ENCODE results near the gene ZP3. TPM values are rescaled to one million over a fixed set of nuclear protein-coding genes. Genes with fewer than 3 reads are reported as not detected.
"Not testable (repeated sequence)": the region's sequence is repeated elsewhere in the genome, so short reads cannot be mapped to it uniquely, and the experiment has no call there.

ZP3 gene
- total and polyA plus RNA-seq, 9 donors, result 0.49 to 15.0 (median 1.6) TPM

DNA sequence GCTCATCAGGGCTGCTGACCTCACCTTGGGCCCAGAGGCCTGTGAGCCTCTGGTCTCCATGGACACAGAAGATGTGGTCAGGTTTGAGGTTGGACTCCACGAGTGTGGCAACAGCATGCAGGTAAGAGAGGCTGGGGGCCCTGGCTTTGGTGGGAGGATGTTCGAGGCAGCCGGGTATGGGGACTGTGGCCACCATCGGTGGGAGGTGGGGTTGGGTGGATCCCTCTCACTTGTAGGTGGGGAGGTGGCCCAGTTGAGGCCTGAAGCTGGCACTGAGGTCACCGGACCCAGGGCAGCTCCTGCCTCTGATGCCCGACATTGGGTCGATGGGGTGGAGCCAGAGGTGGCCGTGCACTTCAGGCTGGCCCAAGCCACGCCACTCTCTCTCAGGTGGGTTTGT, 406 bp downstream of the ZP3 start:
- no peak for DNase-seq
- no peak overlapping the region for H3K27ac ChIP-seq (ENCODE audit: low read length)
- peaks cover 3% of the 10 kb centered on the region for H3K4me1 ChIP-seq (ENCODE audit: control insufficient read depth, insufficient read depth, low read length)
- H3K4me3 ChIP-seq (ENCODE audit: low read length), result no peak overlapping the region
- H3K9me3 ChIP-seq (replicated peaks; ENCODE audit: control insufficient read depth, low read depth, low read length), result peaks cover under 1% of the 10 kb centered on the region
- H3K36me3 ChIP-seq (ENCODE audit: control insufficient read depth, insufficient read depth, low read length), result no peaks in the 10 kb centered on the region
- H3K27me3 ChIP-seq (ENCODE audit: control insufficient read depth, insufficient read depth, low read length), result peaks cover 2% of the 10 kb centered on the region
- 96% methylated on average over 8 of the region's 9 CpGs for WGBS (ENCODE audit: insufficient coverage)

- H3K36me3 ChIP-seq (ENCODE audit: control insufficient read depth, insufficient read depth, low read length); H3K4me3 ChIP-seq (ENCODE audit: low read length); H3K4me1 ChIP-seq (ENCODE audit: control insufficient read depth, insufficient read depth, low read length); H3K27me3 ChIP-seq (ENCODE audit: control insufficient read depth, insufficient read depth, low read length); DNase-seq; H3K9me3 ChIP-seq (replicated peaks; ENCODE audit: control insufficient read depth, low read depth, low read length); H3K27ac ChIP-seq (ENCODE audit: low read length): not testable (repeated sequence)
- no CpG with 5 or more reads among the region's 4 CpGs for WGBS (ENCODE audit: insufficient coverage)
Measured at GRCh38 chr7:76425558-76425957, 808 bp downstream of the ZP3 start.

DNA sequence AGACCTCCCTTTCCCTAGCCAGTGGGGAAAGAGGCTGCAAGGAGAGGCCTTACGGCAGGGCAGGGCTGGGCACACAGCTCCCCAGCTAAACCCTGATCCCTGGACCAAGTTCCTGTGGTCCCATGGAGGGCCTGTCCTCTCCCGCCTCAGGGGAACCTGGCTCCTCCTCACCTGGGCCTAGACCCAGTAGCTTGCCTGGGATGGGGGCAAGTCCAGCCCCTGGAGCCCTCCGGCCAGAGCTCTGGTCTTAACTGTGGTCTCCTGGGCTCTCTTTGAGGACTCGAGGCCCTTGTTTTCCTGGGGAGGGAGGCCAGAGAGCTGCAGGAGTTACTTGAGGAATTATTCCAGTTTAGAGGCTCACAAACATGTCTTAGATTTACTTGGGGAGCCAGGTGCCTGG, 1.5 kb downstream of the ZP3 start:
- 74% methylated on average over 4 of the region's 4 CpGs for WGBS (ENCODE audit: insufficient coverage)
- Histone ChIP-seq H3K27ac (ENCODE audit: low read length) (no peak overlapping the region), H3K4me3 (ENCODE audit: low read length) (no peak overlapping the region), H3K9me3 (replicated peaks; ENCODE audit: control insufficient read depth, low read depth, low read length) (no peaks in the 10 kb centered on the region), H3K27me3 (ENCODE audit: control insufficient read depth, insufficient read depth, low read length) (peaks cover 2% of the 10 kb centered on the region), H3K4me1 (ENCODE audit: control insufficient read depth, insufficient read depth, low read length) (peaks cover 3% of the 10 kb centered on the region), H3K36me3 (ENCODE audit: control insufficient read depth, insufficient read depth, low read length) (no peaks in the 10 kb centered on the region)
- no peak for DNase-seq

DNA sequence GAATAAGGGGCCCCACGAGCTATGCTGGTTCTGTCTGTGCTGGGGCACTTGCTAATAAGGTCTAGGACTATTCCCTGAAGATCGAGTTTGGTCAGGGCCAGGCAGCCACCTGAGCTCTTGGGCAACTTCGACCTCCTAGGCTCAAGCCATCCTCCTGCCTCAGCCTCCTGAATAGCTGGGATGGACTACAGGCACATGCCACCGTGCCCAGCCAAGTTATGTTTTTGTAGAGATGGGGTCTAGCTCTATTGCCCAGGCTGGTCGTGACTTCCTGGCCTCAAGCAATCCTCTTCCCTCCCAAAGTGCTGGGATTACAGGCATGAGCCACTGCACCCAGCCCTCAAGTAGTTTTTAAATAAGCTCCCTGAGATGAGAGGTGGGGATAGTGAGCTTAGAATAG, 2.9 kb downstream of the ZP3 start:
- H3K4me1 ChIP-seq (ENCODE audit: control insufficient read depth, insufficient read depth, low read length), result peaks cover 3% of the 10 kb centered on the region
- H3K27me3 ChIP-seq (ENCODE audit: control insufficient read depth, insufficient read depth, low read length), result peaks cover 2% of the 10 kb centered on the region
- no peak for DNase-seq
- H3K36me3 ChIP-seq (ENCODE audit: control insufficient read depth, insufficient read depth, low read length), result no peaks in the 10 kb centered on the region
- H3K4me3 ChIP-seq (ENCODE audit: low read length), result no peak overlapping the region
- WGBS (ENCODE audit: insufficient coverage), result 90% methylated on average over 2 of the region's 5 CpGs
- no peak overlapping the region for H3K27ac ChIP-seq (ENCODE audit: low read length)
- H3K9me3 ChIP-seq (replicated peaks; ENCODE audit: control insufficient read depth, low read depth, low read length), result no peaks in the 10 kb centered on the region

GRCh38 chr7:76428149-76428823, 3.5 kb downstream of the ZP3 start:
- WGBS (ENCODE audit: insufficient coverage), result 69% methylated on average over 6 of the region's 13 CpGs
- no peak overlapping the region for H3K4me3 ChIP-seq (ENCODE audit: low read length)
- H3K27me3 ChIP-seq (ENCODE audit: control insufficient read depth, insufficient read depth, low read length), result no peaks in the 10 kb centered on the region
- H3K36me3 ChIP-seq (ENCODE audit: control insufficient read depth, insufficient read depth, low read length), result no peaks in the 10 kb centered on the region
- no peak for DNase-seq
- H3K9me3 ChIP-seq (replicated peaks; ENCODE audit: control insufficient read depth, low read depth, low read length), result no peaks in the 10 kb centered on the region
- peaks cover 3% of the 10 kb centered on the region for H3K4me1 ChIP-seq (ENCODE audit: control insufficient read depth, insufficient read depth, low read length)
- H3K27ac ChIP-seq (ENCODE audit: low read length), result no peak overlapping the region

DNA sequence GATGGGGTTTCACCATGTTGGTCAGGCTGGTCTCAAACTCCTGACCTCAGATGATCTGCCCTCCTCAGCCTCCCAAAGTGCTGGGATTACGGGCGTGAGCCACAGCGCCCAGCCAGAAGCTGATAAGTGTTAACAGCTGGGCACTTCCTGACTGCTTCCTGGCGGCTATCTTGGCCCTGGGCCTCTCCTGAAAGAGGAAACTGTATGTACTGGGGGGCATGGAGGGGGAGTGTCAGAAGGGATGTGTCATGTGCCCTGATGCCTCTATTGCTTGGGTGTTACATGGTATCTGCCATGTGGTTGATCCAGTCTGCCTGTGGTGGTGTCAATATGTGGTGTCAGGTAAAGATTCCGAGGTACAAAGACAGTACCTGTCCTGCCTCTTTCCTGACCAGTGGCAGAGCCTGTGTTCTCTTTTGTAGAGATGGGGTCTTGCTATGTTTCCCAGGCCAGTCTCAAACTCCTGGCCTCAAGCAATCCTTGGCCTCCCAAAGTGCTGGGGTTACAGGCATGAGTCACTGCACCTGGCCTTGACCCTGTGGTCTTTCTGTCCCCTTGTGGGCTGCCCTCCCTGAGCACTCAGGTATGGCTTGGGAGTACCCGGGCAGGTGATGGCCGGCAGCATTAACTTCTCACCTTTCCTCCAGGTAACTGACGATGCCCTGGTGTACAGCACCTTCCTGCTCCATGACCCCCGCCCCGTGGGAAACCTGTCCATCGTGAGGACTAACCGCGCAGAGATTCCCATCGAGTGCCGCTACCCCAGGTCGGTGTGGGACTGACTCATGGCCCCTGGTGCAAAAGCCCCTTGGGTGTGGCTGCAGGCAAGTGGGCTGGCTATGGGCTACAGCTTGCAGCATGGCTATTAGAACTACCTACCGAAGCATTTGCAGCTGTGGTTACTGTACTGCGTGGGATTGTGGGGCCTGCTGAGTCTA, 4.4 kb downstream of the ZP3 start:
- no peaks in the 10 kb centered on the region for H3K9me3 ChIP-seq (replicated peaks; ENCODE audit: control insufficient read depth, low read depth, low read length)
- H3K36me3 ChIP-seq (ENCODE audit: control insufficient read depth, insufficient read depth, low read length), result no peaks in the 10 kb centered on the region
- H3K4me1 ChIP-seq (ENCODE audit: control insufficient read depth, insufficient read depth, low read length), result peaks cover 3% of the 10 kb centered on the region
- no peaks in the 10 kb centered on the region for H3K27me3 ChIP-seq (ENCODE audit: control insufficient read depth, insufficient read depth, low read length)
- WGBS (ENCODE audit: insufficient coverage), result 74% methylated on average over 18 of the region's 18 CpGs
- H3K4me3 ChIP-seq (ENCODE audit: low read length), result no peak overlapping the region
- DNase-seq, result peak; percentile 67
- no peak overlapping the region for H3K27ac ChIP-seq (ENCODE audit: low read length)

DNA sequence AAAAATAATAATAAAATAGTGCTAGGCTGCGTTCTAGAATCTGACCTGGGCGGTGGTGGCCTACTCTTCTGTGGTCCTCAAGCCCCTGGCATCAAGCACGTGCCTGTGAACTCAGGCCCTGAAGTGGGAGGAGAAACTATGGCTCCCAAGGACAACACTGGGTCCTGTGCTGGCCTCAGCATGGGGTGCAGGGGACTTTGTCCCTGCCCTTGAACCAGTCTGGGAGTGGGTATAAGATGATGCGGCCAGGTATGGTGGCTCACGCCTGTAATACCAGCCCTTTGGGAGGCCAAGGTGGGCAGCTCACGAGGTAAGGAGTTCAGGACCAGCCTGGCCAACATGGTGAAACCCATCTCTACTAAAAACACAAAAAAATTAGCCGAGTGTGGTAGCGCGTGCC, 5.5 kb downstream of the ZP3 start:
- Histone ChIP-seq H3K27ac (ENCODE audit: low read length) (no peak overlapping the region), H3K36me3 (ENCODE audit: control insufficient read depth, insufficient read depth, low read length) (no peaks in the 10 kb centered on the region), H3K9me3 (replicated peaks; ENCODE audit: control insufficient read depth, low read depth, low read length) (no peaks in the 10 kb centered on the region), H3K27me3 (ENCODE audit: control insufficient read depth, insufficient read depth, low read length) (no peaks in the 10 kb centered on the region), H3K4me3 (ENCODE audit: low read length) (no peak overlapping the region), H3K4me1 (ENCODE audit: control insufficient read depth, insufficient read depth, low read length) (peaks cover 3% of the 10 kb centered on the region)
- DNase-seq, result no peak
- 94% methylated on average over 8 of the region's 9 CpGs for WGBS (ENCODE audit: insufficient coverage)

DNA sequence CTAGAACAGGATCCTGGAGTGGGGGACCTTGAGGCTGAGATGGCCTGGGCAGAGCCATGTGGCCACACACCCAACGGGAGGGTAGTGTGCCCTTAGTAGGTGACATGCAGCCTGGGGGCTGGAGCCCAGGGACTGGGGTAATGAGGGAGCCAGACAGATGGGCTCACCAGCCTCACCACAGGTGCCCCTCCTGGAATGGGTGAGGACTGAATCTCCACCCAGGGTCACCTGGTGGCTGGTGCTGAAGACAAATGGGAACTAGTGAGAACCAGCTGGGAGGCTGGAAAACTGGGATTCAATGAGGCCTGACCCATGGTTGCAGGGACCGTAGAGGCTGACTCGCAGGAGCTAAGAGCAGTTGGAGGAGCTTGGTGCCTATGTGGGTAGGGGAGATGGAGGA, 6.1 kb downstream of the ZP3 start:
- Histone ChIP-seq H3K36me3 (ENCODE audit: control insufficient read depth, insufficient read depth, low read length) (no peaks in the 10 kb centered on the region), H3K27me3 (ENCODE audit: control insufficient read depth, insufficient read depth, low read length) (no peaks in the 10 kb centered on the region), H3K4me3 (ENCODE audit: low read length) (no peak overlapping the region), H3K4me1 (ENCODE audit: control insufficient read depth, insufficient read depth, low read length) (peaks cover 3% of the 10 kb centered on the region), H3K9me3 (replicated peaks; ENCODE audit: control insufficient read depth, low read depth, low read length) (no peaks in the 10 kb centered on the region), H3K27ac (ENCODE audit: low read length) (no peak overlapping the region)
- DNase-seq, result no peak
- 87% methylated on average over 3 of the region's 3 CpGs for WGBS (ENCODE audit: insufficient coverage)

DNA sequence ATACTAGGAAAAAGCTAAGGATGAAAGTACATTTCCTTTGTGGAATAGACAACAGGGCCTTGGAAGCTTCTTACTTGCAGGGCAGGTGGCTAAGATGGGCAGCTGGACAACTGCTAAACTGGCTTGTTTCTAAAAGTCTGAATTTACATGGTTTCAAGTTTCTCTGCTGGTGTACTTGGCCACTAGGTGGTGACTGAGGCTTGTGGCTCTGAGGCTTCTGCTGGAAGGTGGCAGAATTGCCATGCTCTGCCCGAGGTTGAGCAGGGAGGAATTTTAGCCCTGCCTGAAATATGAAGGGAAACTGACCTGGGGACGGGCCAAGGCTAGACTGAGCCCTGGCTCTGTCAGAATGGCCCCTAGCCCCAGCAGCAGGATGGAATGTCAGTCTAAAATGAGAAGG, 13.1 kb downstream of the ZP3 start:
- not testable (repeated sequence) for H3K27ac ChIP-seq (ENCODE audit: low read length); H3K36me3 ChIP-seq (ENCODE audit: control insufficient read depth, insufficient read depth, low read length); H3K4me1 ChIP-seq (ENCODE audit: control insufficient read depth, insufficient read depth, low read length); H3K4me3 ChIP-seq (ENCODE audit: low read length); H3K27me3 ChIP-seq (ENCODE audit: control insufficient read depth, insufficient read depth, low read length); H3K9me3 ChIP-seq (replicated peaks; ENCODE audit: control insufficient read depth, low read depth, low read length)
- DNase-seq, result peak; percentile 74
- no CpG with 5 or more reads among the region's 2 CpGs for WGBS (ENCODE audit: insufficient coverage)

DNA sequence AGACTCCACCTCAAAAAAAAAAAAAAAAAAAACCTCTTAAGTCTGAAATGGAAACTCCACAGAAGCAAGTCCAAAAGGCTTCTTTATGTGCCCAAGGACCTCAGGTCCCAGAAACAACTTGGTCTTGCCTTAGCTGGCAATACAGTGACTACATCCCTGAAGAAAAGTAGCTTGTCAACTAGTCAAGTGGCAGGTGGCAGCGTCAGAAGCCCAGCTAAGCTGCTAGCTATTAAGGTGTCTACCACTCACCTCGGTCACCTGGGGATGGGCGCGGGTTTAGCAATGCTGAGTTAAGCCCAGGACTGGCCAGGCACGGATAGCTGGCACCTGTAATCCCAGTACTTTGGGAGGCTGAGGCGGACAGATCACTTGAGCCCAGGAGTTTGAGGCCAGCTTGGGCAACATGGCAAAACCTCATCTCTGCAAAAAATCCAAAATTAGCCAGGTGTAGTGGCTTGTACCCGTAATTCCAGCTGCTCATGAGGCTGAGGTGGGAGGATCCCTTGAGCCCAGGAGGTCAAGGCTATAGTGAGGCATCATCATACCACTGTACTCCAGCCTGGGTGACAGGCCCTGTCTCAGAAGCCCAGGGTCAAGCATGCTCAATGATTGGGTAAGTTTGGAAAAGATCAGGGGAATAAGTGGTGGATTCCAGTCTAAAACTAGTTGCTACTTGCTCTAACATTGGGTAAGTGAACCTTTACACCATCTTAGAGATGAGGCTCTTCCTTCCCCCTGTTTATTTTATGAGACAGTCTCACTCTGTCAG, 14.6 kb downstream of the ZP3 start:
- no CpG with 5 or more reads among the region's 7 CpGs for WGBS (ENCODE audit: insufficient coverage)
- DNase-seq; H3K4me3 ChIP-seq (ENCODE audit: low read length); H3K27me3 ChIP-seq (ENCODE audit: control insufficient read depth, insufficient read depth, low read length); H3K4me1 ChIP-seq (ENCODE audit: control insufficient read depth, insufficient read depth, low read length); H3K9me3 ChIP-seq (replicated peaks; ENCODE audit: control insufficient read depth, low read depth, low read length); H3K27ac ChIP-seq (ENCODE audit: low read length); H3K36me3 ChIP-seq (ENCODE audit: control insufficient read depth, insufficient read depth, low read length): not testable (repeated sequence)
